H1 (cell line): ENCODE measurements around the gene UROC1. TPM values are rescaled to one million over a fixed set of nuclear protein-coding genes. Genes with fewer than 3 reads are reported as not detected.

Experiments used
- CBX8 ChIP-seq: fragments of 300-800, 300-1000 bp; sonication (generic); IDR thresholded peaks from 2 replicates; pipeline ENCODE4 v1.7.1; 2016; ENCODE audit warnings: low read depth, low read length, borderline replicate concordance
- EGR1 ChIP-seq: IDR thresholded peaks from 2 replicates; pipeline ENCODE4 v1.6.1; 2011; ENCODE audit warnings: low read depth, low read length, borderline replicate concordance
- EZH2 ChIP-seq: fragments of 200-600 bp; sonication (generic); IDR thresholded peaks from 2 replicates; pipeline ENCODE4 v1.7.1; 2012; ENCODE audit warnings: low read depth, mild to moderate bottlenecking, moderate library complexity, low read length, inconsistent platforms; ENCODE audit not compliant: severe bottlenecking
- TAF7 ChIP-seq: optimal IDR thresholded peaks from 2 replicates; pipeline ENCODE3; 2011; ENCODE audit warnings: low read depth, mild to moderate bottlenecking, inconsistent platforms, low read length, moderate library complexity, borderline replicate concordance
- polyA plus RNA-seq, 7 experiments: library from polyadenylated mRNA; depleted of rRNA in 3 of 7; stranded (reverse) in 5 of 7; unstranded in 2 of 7; fragments of >200 nt in 5 of 7; fragments of 200-250 nt in 2 of 7; gene quantifications; 1 replicate in 5 of 7; 2 replicates in 1 of 7; 4 replicates in 1 of 7; pipeline versions ENCODE4 v1.2.1 to v1.2.3, GENCODE V29; 2011 to 2013; ENCODE audit warnings: missing spikeins in 2 of 7, mixed read lengths in 2 of 7
- total RNA-seq: library from RNA; stranded (reverse); fragmentation: NEBNext Ultra II Directional; extraction: Animal tissue kit (Norgen Biotek cat#: 25700); gene quantifications from 2 replicates; pipeline ENCODE4 v1.2.1, GENCODE V29; 2021
- TF ChIP-seq, protein P1 (sequence below): fragments of 300-600 bp; sonication (generic); IDR thresholded peaks from 2 replicates; pipeline ENCODE4 v1.7.1; 2012; ENCODE audit warnings: low read length, moderate library complexity, mild to moderate bottlenecking, inconsistent platforms; ENCODE audit not compliant: insufficient replicate concordance

UROC1 gene
- total and polyA plus RNA-seq, 2 of the 8 experiments (the other 6 are each of a cell fraction or from before 2014, with no cell fraction given) = 0.03 TPM; not detected in 1

DNA sequence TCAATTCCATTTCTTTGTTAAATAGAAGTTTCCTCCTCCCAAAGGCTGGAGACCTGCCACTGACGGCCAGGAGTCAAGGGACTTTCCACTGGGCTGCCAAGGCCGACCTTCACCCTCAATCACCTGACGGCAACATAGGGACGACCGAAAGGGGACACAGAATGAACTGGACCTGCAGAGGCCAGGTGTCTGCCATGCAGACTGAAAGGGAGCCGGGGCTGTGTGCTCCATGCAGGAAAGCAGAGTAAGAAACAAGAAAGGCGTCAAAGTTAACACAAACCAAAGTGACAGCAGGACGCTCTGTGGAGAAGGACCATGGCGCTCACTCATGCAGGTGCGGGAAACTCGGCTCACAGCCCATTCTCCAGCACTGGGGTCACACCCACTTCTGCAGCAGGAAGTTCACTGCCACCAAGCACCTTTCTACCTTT, 67.9 kb downstream of the UROC1 start (continued):
- TF ChIP-seq, protein P1, sequence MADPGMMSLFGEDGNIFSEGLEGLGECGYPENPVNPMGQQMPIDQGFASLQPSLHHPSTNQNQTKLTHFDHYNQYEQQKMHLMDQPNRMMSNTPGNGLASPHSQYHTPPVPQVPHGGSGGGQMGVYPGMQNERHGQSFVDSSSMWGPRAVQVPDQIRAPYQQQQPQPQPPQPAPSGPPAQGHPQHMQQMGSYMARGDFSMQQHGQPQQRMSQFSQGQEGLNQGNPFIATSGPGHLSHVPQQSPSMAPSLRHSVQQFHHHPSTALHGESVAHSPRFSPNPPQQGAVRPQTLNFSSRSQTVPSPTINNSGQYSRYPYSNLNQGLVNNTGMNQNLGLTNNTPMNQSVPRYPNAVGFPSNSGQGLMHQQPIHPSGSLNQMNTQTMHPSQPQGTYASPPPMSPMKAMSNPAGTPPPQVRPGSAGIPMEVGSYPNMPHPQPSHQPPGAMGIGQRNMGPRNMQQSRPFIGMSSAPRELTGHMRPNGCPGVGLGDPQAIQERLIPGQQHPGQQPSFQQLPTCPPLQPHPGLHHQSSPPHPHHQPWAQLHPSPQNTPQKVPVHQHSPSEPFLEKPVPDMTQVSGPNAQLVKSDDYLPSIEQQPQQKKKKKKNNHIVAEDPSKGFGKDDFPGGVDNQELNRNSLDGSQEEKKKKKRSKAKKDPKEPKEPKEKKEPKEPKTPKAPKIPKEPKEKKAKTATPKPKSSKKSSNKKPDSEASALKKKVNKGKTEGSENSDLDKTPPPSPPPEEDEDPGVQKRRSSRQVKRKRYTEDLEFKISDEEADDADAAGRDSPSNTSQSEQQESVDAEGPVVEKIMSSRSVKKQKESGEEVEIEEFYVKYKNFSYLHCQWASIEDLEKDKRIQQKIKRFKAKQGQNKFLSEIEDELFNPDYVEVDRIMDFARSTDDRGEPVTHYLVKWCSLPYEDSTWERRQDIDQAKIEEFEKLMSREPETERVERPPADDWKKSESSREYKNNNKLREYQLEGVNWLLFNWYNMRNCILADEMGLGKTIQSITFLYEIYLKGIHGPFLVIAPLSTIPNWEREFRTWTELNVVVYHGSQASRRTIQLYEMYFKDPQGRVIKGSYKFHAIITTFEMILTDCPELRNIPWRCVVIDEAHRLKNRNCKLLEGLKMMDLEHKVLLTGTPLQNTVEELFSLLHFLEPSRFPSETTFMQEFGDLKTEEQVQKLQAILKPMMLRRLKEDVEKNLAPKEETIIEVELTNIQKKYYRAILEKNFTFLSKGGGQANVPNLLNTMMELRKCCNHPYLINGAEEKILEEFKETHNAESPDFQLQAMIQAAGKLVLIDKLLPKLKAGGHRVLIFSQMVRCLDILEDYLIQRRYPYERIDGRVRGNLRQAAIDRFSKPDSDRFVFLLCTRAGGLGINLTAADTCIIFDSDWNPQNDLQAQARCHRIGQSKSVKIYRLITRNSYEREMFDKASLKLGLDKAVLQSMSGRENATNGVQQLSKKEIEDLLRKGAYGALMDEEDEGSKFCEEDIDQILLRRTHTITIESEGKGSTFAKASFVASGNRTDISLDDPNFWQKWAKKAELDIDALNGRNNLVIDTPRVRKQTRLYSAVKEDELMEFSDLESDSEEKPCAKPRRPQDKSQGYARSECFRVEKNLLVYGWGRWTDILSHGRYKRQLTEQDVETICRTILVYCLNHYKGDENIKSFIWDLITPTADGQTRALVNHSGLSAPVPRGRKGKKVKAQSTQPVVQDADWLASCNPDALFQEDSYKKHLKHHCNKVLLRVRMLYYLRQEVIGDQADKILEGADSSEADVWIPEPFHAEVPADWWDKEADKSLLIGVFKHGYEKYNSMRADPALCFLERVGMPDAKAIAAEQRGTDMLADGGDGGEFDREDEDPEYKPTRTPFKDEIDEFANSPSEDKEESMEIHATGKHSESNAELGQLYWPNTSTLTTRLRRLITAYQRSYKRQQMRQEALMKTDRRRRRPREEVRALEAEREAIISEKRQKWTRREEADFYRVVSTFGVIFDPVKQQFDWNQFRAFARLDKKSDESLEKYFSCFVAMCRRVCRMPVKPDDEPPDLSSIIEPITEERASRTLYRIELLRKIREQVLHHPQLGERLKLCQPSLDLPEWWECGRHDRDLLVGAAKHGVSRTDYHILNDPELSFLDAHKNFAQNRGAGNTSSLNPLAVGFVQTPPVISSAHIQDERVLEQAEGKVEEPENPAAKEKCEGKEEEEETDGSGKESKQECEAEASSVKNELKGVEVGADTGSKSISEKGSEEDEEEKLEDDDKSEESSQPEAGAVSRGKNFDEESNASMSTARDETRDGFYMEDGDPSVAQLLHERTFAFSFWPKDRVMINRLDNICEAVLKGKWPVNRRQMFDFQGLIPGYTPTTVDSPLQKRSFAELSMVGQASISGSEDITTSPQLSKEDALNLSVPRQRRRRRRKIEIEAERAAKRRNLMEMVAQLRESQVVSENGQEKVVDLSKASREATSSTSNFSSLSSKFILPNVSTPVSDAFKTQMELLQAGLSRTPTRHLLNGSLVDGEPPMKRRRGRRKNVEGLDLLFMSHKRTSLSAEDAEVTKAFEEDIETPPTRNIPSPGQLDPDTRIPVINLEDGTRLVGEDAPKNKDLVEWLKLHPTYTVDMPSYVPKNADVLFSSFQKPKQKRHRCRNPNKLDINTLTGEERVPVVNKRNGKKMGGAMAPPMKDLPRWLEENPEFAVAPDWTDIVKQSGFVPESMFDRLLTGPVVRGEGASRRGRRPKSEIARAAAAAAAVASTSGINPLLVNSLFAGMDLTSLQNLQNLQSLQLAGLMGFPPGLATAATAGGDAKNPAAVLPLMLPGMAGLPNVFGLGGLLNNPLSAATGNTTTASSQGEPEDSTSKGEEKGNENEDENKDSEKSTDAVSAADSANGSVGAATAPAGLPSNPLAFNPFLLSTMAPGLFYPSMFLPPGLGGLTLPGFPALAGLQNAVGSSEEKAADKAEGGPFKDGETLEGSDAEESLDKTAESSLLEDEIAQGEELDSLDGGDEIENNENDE = no peak
- TF ChIP-seq TAF7 = no peak
- TF ChIP-seq CBX8 = no peak
- no peak for TF ChIP-seq EZH2
- TF ChIP-seq EGR1 = no peak
